Measurements from ENCODE around the gene MATN4.
"Not testable (repeated sequence)": the region's sequence is repeated elsewhere in the genome, so short reads cannot be mapped to it uniquely, and the experiment has no call there.

GRCh38 chr20:45350795-45351194, 42.7 kb upstream of the MATN4 start:
- TF ChIP-seq, protein P1, sequence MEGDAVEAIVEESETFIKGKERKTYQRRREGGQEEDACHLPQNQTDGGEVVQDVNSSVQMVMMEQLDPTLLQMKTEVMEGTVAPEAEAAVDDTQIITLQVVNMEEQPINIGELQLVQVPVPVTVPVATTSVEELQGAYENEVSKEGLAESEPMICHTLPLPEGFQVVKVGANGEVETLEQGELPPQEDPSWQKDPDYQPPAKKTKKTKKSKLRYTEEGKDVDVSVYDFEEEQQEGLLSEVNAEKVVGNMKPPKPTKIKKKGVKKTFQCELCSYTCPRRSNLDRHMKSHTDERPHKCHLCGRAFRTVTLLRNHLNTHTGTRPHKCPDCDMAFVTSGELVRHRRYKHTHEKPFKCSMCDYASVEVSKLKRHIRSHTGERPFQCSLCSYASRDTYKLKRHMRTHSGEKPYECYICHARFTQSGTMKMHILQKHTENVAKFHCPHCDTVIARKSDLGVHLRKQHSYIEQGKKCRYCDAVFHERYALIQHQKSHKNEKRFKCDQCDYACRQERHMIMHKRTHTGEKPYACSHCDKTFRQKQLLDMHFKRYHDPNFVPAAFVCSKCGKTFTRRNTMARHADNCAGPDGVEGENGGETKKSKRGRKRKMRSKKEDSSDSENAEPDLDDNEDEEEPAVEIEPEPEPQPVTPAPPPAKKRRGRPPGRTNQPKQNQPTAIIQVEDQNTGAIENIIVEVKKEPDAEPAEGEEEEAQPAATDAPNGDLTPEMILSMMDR (conservative IDR thresholded peaks at IDR 0.05), result not testable (repeated sequence)
- TF ChIP-seq ZFX (IDR thresholded peaks at IDR 0.05), result not testable (repeated sequence)

All from C4-2B (cell line).